Panc1 (cell line): Measurements from ENCODE around the gene PATJ. TPM values are rescaled to one million over a fixed set of nuclear protein-coding genes. Genes with fewer than 3 reads are reported as not detected.

Source experiments
- ATAC-seq: fragments of 200-7000 bp; cut with Tn5 transposase; 2 replicates; pipeline ENCODE4 v1.9.1; 2020; ENCODE audit warnings: mild to moderate bottlenecking, moderate library complexity
- BruUV-seq: library from RNA; stranded (reverse); fragments of 400-500 nt; replicated peaks from 2 replicates; lab custom pipeline; 2021; lab: Mats Ljungman, UMichigan
- CTCF ChIA-PET: fragments of 300-600 bp; sonication (Branson Sonifier 250); formaldehyde crosslinking; loops from one replicate; lab custom pipeline; 2022; ENCODE audit warnings: antibody characterized with exemption; lab: Charles Lee
- POLR2A ChIA-PET: fragments of 300-600 bp; sonication (Branson Sonifier 250); formaldehyde crosslinking; loops from one replicate; lab custom pipeline; 2022; ENCODE audit warnings: antibody characterized with exemption; lab: Charles Lee
- DNase-seq: peaks from one replicate; pipeline ENCODE4 v3.0.0-alpha.2; 2010; ENCODE audit warnings: low read depth, low spot score
- H3K27ac ChIP-seq: 2 replicates; pipeline ENCODE4 v1.5.1; 2011; ENCODE audit warnings: mild to moderate bottlenecking, low read length, inconsistent platforms
- H3K27me3 ChIP-seq: fragments of 200-500 bp; sonication (Bioruptor generic); 2 replicates; pipeline ENCODE4 v1.6.0; 2014; ENCODE audit warnings: low read length, inconsistent platforms; ENCODE audit not compliant: control insufficient read depth, insufficient read depth
- H3K36me3 ChIP-seq: fragments of 200-500 bp; sonication (Bioruptor generic); 2 replicates; pipeline ENCODE4 v1.5.1; 2014; ENCODE audit warnings: inconsistent platforms, mild to moderate bottlenecking, low read length, moderate library complexity; ENCODE audit not compliant: control insufficient read depth, insufficient read depth
- H3K4me1 ChIP-seq: 2 replicates; pipeline ENCODE4 v1.5.1; 2011; ENCODE audit warnings: inconsistent platforms, mild to moderate bottlenecking, low read length, moderate library complexity; ENCODE audit not compliant: control insufficient read depth, insufficient read depth
- H3K4me3 ChIP-seq, 2 experiments: 2 replicates each; pipeline ENCODE4 v1.5.1; 2011 to 2012; ENCODE audit warnings: low read depth in 2 of 2, low read length in 2 of 2, mild to moderate bottlenecking in 2 of 2, inconsistent platforms in 1 of 2, moderate library complexity in 1 of 2
- H3K9me3 ChIP-seq: fragments of 200-500 bp; sonication (Bioruptor generic); 2 replicates; pipeline ENCODE4 v1.5.1; 2014; ENCODE audit warnings: low read depth, mild to moderate bottlenecking, inconsistent platforms, low read length, moderate library complexity; ENCODE audit not compliant: control insufficient read depth, insufficient read depth
- CTCF ChIP-seq: fragments of 450-650 bp; IDR thresholded peaks from 2 replicates; pipeline ENCODE4 v1.5.1; 2017; ENCODE audit warnings: mild to moderate bottlenecking
- POLR2AphosphoS5 ChIP-seq: IDR thresholded peaks from 2 replicates; pipeline ENCODE4 v1.6.1; 2012; ENCODE audit warnings: mild to moderate bottlenecking, low read depth, low read length, moderate library complexity
- REST ChIP-seq, 2 experiments: IDR thresholded peaks; 2 replicates each; pipeline ENCODE4 v1.6.1; 2011 to 2012; ENCODE audit warnings: low read depth in 2 of 2, control low read depth in 1 of 2, low read length in 1 of 2, mild to moderate bottlenecking in 1 of 2, moderate library complexity in 1 of 2; ENCODE audit not compliant: insufficient read depth in 1 of 2
- SIN3A ChIP-seq: IDR thresholded peaks from 2 replicates; pipeline ENCODE4 v1.6.1; 2012; ENCODE audit warnings: low read depth, mild to moderate bottlenecking, low read length, moderate library complexity, borderline replicate concordance; ENCODE audit not compliant: insufficient read depth
- TCF7L2 ChIP-seq: IDR thresholded peaks from 2 replicates; pipeline ENCODE4 v1.6.1; 2011; ENCODE audit warnings: mild to moderate bottlenecking, low read depth, low read length, inconsistent platforms
- in situ Hi-C: cut with HindIII; loops from 2 replicates; pipeline ENCODE4 v1.10.0; 2016; ENCODE audit warnings: low sequenced_read_pairs, low pct_unique_long_range_greater_than_20kb
- intact Hi-C: fragments of 100-400 bp; cut with micrococcal nuclease; formaldehyde crosslinking; loops from one replicate; pipeline ENCODE4 v1.10.0; 2022; ENCODE audit not compliant: unreplicated experiment
- total RNA-seq: library from RNA; stranded (reverse); gene quantifications from one replicate; pipeline ENCODE4 v1.2.1, GENCODE V29; 2021; ENCODE audit not compliant: unreplicated experiment

Gene PATJ
- total RNA-seq, 1 experiment from 2014 or later = 36.2 TPM

GRCh38 chr1:62131093-62131725 is 388.9 kb downstream of the PATJ start:
- in situ Hi-C loops = no loop called here
- no peak overlapping the region for H3K27ac ChIP-seq
- CTCF ChIA-PET = interaction anchor here (0.5 to 1.9 kb wide), 10 partner anchors 16 to 342 kb away, joined by 3 to 13 read pairs (median 4); no protein-coding TSS in a partner anchor
- TSS peak; percentile 51 for BruUV-seq
- H3K27me3 ChIP-seq = no peaks in the 10 kb centered on the region
- POLR2A ChIA-PET = no interaction called here
- ATAC-seq (peak; percentile 97), DNase-seq (peak; percentile 57)
- H3K4me1 ChIP-seq = no peaks in the 10 kb centered on the region
- TF ChIP-seq CTCF = peak; percentile 95
- TF ChIP-seq SIN3A = no peak
- no peaks in the 10 kb centered on the region for H3K9me3 ChIP-seq
- intact Hi-C loops = loop anchor here (2.0 kb wide), 1 partner anchor 48 kb away; no protein-coding TSS in a partner anchor
- H3K4me3 ChIP-seq = no peak overlapping the region
- H3K36me3 ChIP-seq = no peaks in the 10 kb centered on the region

- ChIA-PET CTCF (no interaction called here), POLR2A (no interaction called here)
- DNase-seq = no peak
- Histone ChIP-seq H3K4me3 (no peak overlapping the region), H3K9me3 (no peaks in the 10 kb centered on the region), H3K27me3 (no peaks in the 10 kb centered on the region), H3K27ac (no peak overlapping the region), H3K36me3 (no peaks in the 10 kb centered on the region), H3K4me1 (no peaks in the 10 kb centered on the region)
- BruUV-seq = no TSS peak
- intact Hi-C loops (no loop called here), in situ Hi-C loops (no loop called here)
- no peak for ATAC-seq
- TF ChIP-seq POLR2AphosphoS5 = no peak
- TF ChIP-seq TCF7L2 = no peak
- no peak for TF ChIP-seq REST (IDR thresholded peaks at IDR 0.05; ENCODE audit: insufficient read depth in 1 of 2, low read depth in 2 of 2, low read length in 1 of 2)
- no peak for TF ChIP-seq SIN3A
- no peak for TF ChIP-seq CTCF
These were observed 395.7 kb downstream of the PATJ start for GRCh38 chr1:62138029-62138428.
